GM23338 (cell line): ENCODE measurements around the gene OR4D1. TPM values are rescaled to one million over a fixed set of nuclear protein-coding genes. Genes with fewer than 3 reads are reported as not detected.
A peak's percentile ranks its signal among the peaks of the same experiment; 100 is the strongest.

Source experiments
- ATAC-seq: fragments of 200-7000 bp; cut with Tn5 transposase; 3 replicates; pipeline ENCODE4 v1.9.1; 2020
- DNase-seq: peaks from one replicate; pipeline ENCODE4 v3.0.0-alpha.2; 2015; ENCODE audit warnings: low spot score
- H2AFZ ChIP-seq: fragments of 200-600 bp; sonication (generic); 2 replicates; pipeline ENCODE4 v1.8.0; 2016; ENCODE audit warnings: antibody characterized with exemption, mild to moderate bottlenecking, moderate library complexity
- H3F3A ChIP-seq: fragments of 200-600 bp; sonication (generic); replicated peaks from 2 replicates; pipeline ENCODE4 v1.8.0; 2017; ENCODE audit warnings: antibody characterized with exemption, mixed run types, low read depth
- H3K27ac ChIP-seq: fragments of 200-600 bp; sonication (generic); 2 replicates; pipeline ENCODE4 v1.6.1; 2016; ENCODE audit warnings: low read depth
- H3K27me3 ChIP-seq: fragments of 200-600 bp; sonication (generic); 2 replicates; pipeline ENCODE4 v1.8.0; 2016; ENCODE audit warnings: mild to moderate bottlenecking, mixed run types, moderate library complexity; ENCODE audit not compliant: insufficient read depth
- H3K36me3 ChIP-seq: fragments of 200-600 bp; sonication (generic); 2 replicates; pipeline ENCODE4 v1.8.0; 2016; ENCODE audit warnings: mild to moderate bottlenecking; ENCODE audit not compliant: insufficient read depth
- H3K4me1 ChIP-seq: fragments of 200-600 bp; sonication (generic); 2 replicates; pipeline ENCODE4 v1.8.0; 2016; ENCODE audit warnings: mild to moderate bottlenecking, moderate library complexity; ENCODE audit not compliant: insufficient read depth
- H3K4me2 ChIP-seq: fragments of 200-600 bp; sonication (generic); 2 replicates; pipeline ENCODE4 v1.7.1; 2017; ENCODE audit warnings: mixed run types
- H3K4me3 ChIP-seq: fragments of 200-600 bp; sonication (generic); 2 replicates; pipeline ENCODE4 v1.6.1; 2016; ENCODE audit warnings: mixed run types
- H3K79me2 ChIP-seq: fragments of 200-600 bp; sonication (generic); replicated peaks from 2 replicates; pipeline ENCODE4 v1.8.0; 2017; ENCODE audit warnings: mild to moderate bottlenecking; ENCODE audit not compliant: insufficient read depth
- H3K9me2 ChIP-seq: fragments of 200-600 bp; sonication (generic); 2 replicates; pipeline ENCODE4 v1.8.0; 2017; ENCODE audit not compliant: insufficient read depth
- H4K20me1 ChIP-seq: fragments of 200-600 bp; sonication (generic); replicated peaks from 2 replicates; pipeline ENCODE4 v1.8.0; 2017; ENCODE audit warnings: mild to moderate bottlenecking; ENCODE audit not compliant: insufficient read depth
- H3K27ac Mint-ChIP-seq: 2 replicates; pipeline ENCODE4 v1.8.0; 2020; ENCODE audit warnings: inconsistent platforms, mild to moderate bottlenecking, moderate library complexity, mixed read lengths
- H3K27me3 Mint-ChIP-seq: 3 replicates; pipeline ENCODE4 v1.8.0; 2022; ENCODE audit warnings: low read depth, mild to moderate bottlenecking, moderate library complexity, mixed read lengths, inconsistent platforms; ENCODE audit not compliant: insufficient read depth, poor library complexity
- H3K36me3 Mint-ChIP-seq: 3 replicates; pipeline ENCODE4 v1.8.0; 2021; ENCODE audit warnings: low read depth, mild to moderate bottlenecking, inconsistent platforms, moderate library complexity, mixed read lengths
- H3K4me1 Mint-ChIP-seq: 3 replicates; pipeline ENCODE4 v1.8.0; 2020; ENCODE audit warnings: mild to moderate bottlenecking, inconsistent platforms, mixed read lengths
- H3K4me3 Mint-ChIP-seq: 3 replicates; pipeline ENCODE4 v1.8.0; 2021; ENCODE audit warnings: moderate library complexity, mild to moderate bottlenecking, inconsistent platforms, mixed read lengths
- H3K9me3 Mint-ChIP-seq: 3 replicates; pipeline ENCODE4 v1.8.0; 2020; ENCODE audit warnings: moderate library complexity, mild to moderate bottlenecking, inconsistent platforms, mixed read lengths
- CREB1 ChIP-seq: fragments of 250-450 bp; sonication (Bioruptor Pico); IDR thresholded peaks from 2 replicates; pipeline ENCODE4 v1.5.0; 2020; ENCODE audit warnings: low read depth, mild to moderate bottlenecking, moderate library complexity
- CTCF ChIP-seq, 2 experiments: fragments of 200-600 bp in 1 of 2; sonication (generic) in 1 of 2; conservative IDR thresholded peaks; 2 replicates each; pipeline versions ENCODE4 v1.5.1 to v1.6.1; 2016 to 2017; ENCODE audit warnings: antibody characterized with exemption in 2 of 2, low read depth in 2 of 2, mild to moderate bottlenecking in 2 of 2, moderate library complexity in 1 of 2
- ETS1 ChIP-seq: IDR thresholded peaks from 2 replicates; pipeline ENCODE4 v1.6.1; 2016; ENCODE audit warnings: antibody characterized with exemption
- EZH2 ChIP-seq: fragments of 200-600 bp; sonication (generic); IDR thresholded peaks from one replicate; pipeline ENCODE4 v1.8.0; 2017; ENCODE audit warnings: antibody characterized with exemption, mild to moderate bottlenecking, low read depth; ENCODE audit not compliant: unreplicated experiment
- EZH2phosphoT487 ChIP-seq: fragments of 200-600 bp; sonication (generic); IDR thresholded peaks from one replicate; pipeline ENCODE4 v1.8.1; 2018; ENCODE audit warnings: antibody characterized with exemption; ENCODE audit not compliant: unreplicated experiment
- JUNB ChIP-seq: IDR thresholded peaks from one replicate; pipeline ENCODE4 v1.6.1; 2016; ENCODE audit warnings: antibody characterized with exemption; ENCODE audit not compliant: unreplicated experiment
- NANOG ChIP-seq: IDR thresholded peaks from 2 replicates; pipeline ENCODE4 v1.6.1; 2016; ENCODE audit warnings: antibody characterized with exemption, borderline replicate concordance
- POLR2AphosphoS5 ChIP-seq: IDR thresholded peaks from 2 replicates; pipeline ENCODE4 v1.6.1; 2016; ENCODE audit warnings: antibody characterized with exemption, low read depth
- REST ChIP-seq: IDR thresholded peaks from one replicate; pipeline ENCODE4 v1.6.1; 2018; ENCODE audit warnings: antibody characterized with exemption; ENCODE audit not compliant: unreplicated experiment
- STAT1 ChIP-seq: IDR thresholded peaks from one replicate; pipeline ENCODE4 v1.6.1; 2016; ENCODE audit warnings: antibody characterized with exemption; ENCODE audit not compliant: unreplicated experiment
- ZNF114 ChIP-seq: fragments of 250-450 bp; sonication (Bioruptor Pico); IDR thresholded peaks from 2 replicates; pipeline ENCODE4 v1.5.0; 2020; ENCODE audit warnings: mild to moderate bottlenecking, moderate library complexity
- ZNF331 ChIP-seq: fragments of 250-450 bp; sonication (Bioruptor Pico); IDR thresholded peaks from 2 replicates; pipeline ENCODE4 v1.5.0; 2020; ENCODE audit warnings: low read depth, mild to moderate bottlenecking, moderate library complexity
- ZNF462 ChIP-seq: fragments of 250-450 bp; sonication (Bioruptor Pico); IDR thresholded peaks from 2 replicates; pipeline ENCODE4 v1.5.0; 2020; ENCODE audit warnings: mild to moderate bottlenecking, moderate library complexity
- long read RNA-seq: library from polyadenylated mRNA; unstranded; transcript quantifications from one replicate; pipeline ENCODE4 v2.0.0, GENCODE V29; 2020; ENCODE audit not compliant: unreplicated experiment
- polyA plus RNA-seq: library from polyadenylated mRNA; unstranded; fragments of >200 nt; fragmentation: Nextera tagmentation; extraction: Ambion mirVana; gene quantifications from 2 replicates; pipeline ENCODE4 v1.2.1, GENCODE V29; 2016
- total RNA-seq: library from RNA; depleted of rRNA; stranded (reverse); fragments of >200 nt; shearing (Covaris generic); gene quantifications from 2 replicates; pipeline ENCODE4 v1.2.3, GENCODE V29; 2014; rRNA removed

The OR4D1 gene
- total RNA-seq, result 0.08 and 0.10 TPM in 2 replicates
- 0.37 and 0.50 TPM in 2 replicates for polyA plus RNA-seq
- long read RNA-seq, result 0 reads

GRCh38 chr17:58147930-58148434 lies at the start of gene OR4D1:
OR4D1 (plus strand) TSS chr17:58148384; CDS start chr17:58155154, 6,770 bp downstream.
- TF ChIP-seq EZH2phosphoT487 (no peak), ZNF462 (CRISPR knock-in tag) (no peak), ZNF331 (CRISPR knock-in tag) (no peak), REST (no peak), NANOG (no peak), ETS1 (no peak), STAT1 (no peak), CTCF (conservative IDR thresholded peaks at IDR 0.05; ENCODE audit: low read depth in 2 of 2) (no peak), JUNB (no peak), EZH2 (no peak), POLR2AphosphoS5 (no peak), CREB1 (CRISPR knock-in tag) (no peak), ZNF114 (CRISPR knock-in tag) (no peak)
- Histone ChIP-seq H3F3A (no peaks in the 10 kb centered on the region), H3K4me1 (no peaks in the 10 kb centered on the region), H3K27me3 (no peaks in the 10 kb centered on the region), H3K27ac (no peak within 1 kb of the TSS), H3K4me2 (no peak within 1 kb of the TSS), H3K9me2 (no peaks in the 10 kb centered on the region), H3K4me3 (no peak within 1 kb of the TSS), H4K20me1 (no peaks in the 10 kb centered on the region), H2AFZ (peak within 1 kb of the TSS; percentile 79; the same call in 1 of the 2 replicates), H3K79me2 (no peaks in the 10 kb centered on the region), H3K36me3 (no peaks in the 10 kb centered on the region)
- DNase-seq (no peak), ATAC-seq (no peak)
- Mint-ChIP-seq H3K27ac (no peak within 1 kb of the TSS), H3K4me3 (no peak within 1 kb of the TSS), H3K27me3 (no peaks in the 10 kb centered on the region), H3K4me1 (peaks cover 3% of the 10 kb centered on the region; the same call in 2 of the 3 replicates), H3K36me3 (no peaks in the 10 kb centered on the region; the same call in 2 of the 3 replicates), H3K9me3 (peaks cover 16% of the 10 kb centered on the region)
